Measurements from ENCODE around the gene PRKAR1B.

PRKAR1B gene

GRCh38 chr7:601595-602340 is 125.3 kb downstream of the PRKAR1B start:
- no peak for DNase-seq

GRCh38 chr7:601036-601594 is 126.0 kb downstream of the PRKAR1B start:
- no peak for DNase-seq

GRCh38 chr7:600149-601035 is 126.7 kb downstream of the PRKAR1B start:
- no peak for DNase-seq

DNA sequence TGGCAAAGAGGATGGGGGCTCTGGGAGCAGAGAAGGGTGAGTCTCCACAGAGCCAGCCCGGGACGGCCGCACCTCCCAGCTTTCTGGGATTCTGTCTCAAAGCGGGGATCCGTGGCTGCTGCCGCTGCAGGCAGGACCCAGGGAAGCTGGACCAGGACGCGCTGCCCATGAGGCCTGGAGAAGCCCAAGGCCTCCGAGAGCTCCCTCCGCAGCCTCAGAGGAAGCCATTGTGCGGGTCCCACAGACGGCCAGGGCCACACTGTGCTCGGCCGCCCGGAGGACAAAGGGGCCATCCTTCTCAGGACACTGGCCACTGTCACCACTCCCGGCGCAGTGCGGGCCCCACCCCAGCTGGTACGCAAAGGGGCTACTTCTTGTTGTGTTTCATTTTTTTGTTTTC is 128.2 kb downstream of the PRKAR1B start:
- no peak for DNase-seq

- DNase-seq = no peak
Measured at GRCh38 chr7:597348-598178, 129.5 kb downstream of the PRKAR1B start.

DNA sequence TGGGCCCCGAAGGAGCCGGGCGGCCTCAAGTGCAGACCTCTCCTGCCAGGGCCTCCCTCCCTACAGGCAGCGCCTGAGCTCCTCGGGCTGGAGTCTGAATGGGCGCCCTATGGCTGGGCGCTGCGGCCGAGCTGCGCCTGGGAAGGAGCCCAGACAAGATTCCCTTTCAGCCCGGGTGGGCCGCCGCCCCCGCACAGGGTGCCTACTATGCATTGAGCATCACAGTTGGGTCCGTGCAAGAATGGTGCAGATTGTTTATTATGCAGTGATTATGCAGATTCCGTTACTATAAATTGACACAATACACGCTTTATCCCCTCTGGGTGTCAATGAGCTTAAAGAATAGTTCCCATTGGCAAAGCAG is 130.3 kb downstream of the PRKAR1B start:
- no peak for DNase-seq

GRCh38 chr7:596071-596818 is 130.8 kb downstream of the PRKAR1B start:
- DNase-seq = no peak

GRCh38 chr7:595621-596010 is 131.5 kb downstream of the PRKAR1B start:
- DNase-seq = no peak

- no peak for DNase-seq
Measured at GRCh38 chr7:594920-595620, 132.0 kb downstream of the PRKAR1B start.

GRCh38 chr7:594212-594913 is 132.7 kb downstream of the PRKAR1B start:
- DNase-seq = no peak

DNA sequence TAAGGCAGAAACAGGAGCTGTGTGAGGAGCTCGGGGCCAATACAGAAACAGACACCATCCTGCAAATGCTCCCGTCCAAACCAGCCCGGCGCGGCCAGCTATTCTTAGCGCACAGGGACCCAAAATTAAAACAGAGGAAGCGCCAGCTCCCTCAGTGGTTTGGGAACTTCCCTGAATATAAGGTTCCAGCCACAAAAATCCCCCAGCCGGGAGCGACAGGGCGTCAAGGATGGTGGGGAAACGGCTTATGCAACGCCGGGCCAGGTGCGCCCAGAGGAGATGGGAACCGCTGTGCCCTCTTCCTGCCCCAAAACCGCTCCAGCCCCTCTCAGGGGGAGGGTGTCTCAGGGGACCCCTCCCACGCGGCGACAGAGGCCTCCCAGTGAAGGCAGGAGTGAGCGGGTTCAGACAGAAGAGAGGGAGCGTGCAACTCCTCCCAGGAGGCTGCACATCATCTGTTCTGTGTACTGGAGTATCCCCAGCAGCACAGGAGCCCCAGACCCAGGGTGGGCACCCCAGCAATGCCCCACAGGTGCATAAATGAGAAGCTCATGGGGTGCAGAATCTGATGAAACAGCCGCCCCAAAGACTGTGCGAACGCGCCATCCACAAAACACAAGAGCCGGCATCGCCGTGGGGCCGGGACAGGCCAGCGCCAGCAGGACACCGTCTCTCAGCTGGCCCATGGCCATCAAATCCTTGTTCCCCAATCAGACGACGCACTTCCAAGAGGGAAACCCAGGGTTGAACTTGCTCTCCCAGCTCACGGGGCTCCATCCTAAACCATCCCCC is 133.6 kb downstream of the PRKAR1B start:
- no peak for DNase-seq

GRCh38 chr7:591856-592628 is 135.0 kb downstream of the PRKAR1B start:
- DNase-seq = no peak

- DNase-seq = no peak
Measured at GRCh38 chr7:590731-591551, 136.1 kb downstream of the PRKAR1B start.

DNA sequence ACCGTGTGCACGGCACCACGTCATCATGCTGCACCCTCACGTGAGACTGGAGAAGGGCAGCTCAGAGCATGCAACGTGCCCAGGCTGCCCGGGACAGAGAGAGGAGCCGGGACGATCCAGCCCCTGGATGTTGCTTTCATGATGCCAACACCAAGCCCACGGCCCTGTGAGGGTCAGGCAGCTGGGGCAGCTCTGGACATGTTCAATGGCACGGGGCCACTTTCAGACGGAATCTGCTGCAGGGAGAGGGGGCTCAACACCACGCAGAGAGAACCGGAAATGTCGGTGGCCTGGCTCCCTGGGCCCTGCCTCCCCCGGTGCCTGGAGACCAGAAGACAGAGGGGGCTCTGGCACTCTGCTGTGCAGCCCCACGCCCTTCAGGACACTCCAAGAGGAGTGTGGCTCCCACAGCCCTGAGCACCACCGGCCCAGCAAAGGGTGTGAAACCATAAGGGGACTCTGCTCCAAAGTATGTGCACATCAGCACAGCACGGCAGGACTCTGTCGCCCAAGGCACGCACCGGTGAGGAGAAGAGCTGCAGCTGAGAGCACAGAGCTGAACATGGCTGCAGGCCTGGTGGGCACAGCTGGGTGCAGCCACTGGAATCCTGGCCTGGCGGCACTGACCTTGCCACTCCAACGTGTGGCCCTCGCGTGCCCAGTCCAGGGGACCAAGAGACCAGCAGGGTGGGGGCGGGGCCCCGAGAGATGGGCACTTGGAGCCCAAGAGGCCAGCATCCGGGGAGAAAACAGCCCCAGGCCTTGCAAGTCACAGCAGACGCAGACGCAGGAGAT is 137.1 kb downstream of the PRKAR1B start:
- DNase-seq = no peak

DNA sequence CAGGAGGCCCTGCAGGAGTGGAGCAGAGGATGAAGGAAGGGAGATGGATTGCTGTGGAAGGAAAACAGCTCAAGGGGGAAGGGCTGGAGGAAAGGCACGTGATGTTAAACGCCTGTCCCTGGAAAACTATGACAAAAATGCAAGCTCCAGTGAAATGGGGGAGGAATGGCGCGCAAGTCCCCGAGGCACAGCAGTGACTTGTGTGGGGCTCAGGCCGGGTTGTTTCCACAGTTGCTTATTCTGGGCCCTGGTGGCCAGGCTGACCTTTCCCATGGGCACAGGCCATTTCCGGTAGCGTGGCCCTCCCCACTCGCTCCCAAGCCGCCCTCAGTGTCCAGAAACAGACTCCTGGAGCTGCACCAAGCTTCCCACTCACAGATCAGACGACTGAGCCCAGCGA is 139.3 kb downstream of the PRKAR1B start:
- peak; percentile 73 for DNase-seq

DNA sequence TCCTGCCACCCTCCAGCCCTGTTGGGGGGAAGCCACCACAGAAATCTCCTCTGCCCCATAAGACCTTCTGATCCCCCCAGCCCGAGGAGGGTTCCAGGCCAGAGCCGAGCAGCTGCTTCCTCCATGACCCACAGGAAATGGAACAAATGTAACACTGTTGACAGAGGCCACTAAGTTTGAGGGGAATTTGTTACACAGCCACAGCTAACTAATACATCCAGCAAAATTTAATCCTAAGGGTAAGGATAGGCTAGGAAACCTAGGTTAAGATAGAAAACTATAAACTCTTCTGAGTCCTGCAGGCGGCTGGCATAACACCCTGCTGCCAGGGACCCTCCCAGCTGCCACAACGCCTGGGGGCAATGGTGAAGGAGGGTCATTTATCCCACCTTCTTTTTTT is 140.6 kb downstream of the PRKAR1B start:
- DNase-seq = no peak

DNA sequence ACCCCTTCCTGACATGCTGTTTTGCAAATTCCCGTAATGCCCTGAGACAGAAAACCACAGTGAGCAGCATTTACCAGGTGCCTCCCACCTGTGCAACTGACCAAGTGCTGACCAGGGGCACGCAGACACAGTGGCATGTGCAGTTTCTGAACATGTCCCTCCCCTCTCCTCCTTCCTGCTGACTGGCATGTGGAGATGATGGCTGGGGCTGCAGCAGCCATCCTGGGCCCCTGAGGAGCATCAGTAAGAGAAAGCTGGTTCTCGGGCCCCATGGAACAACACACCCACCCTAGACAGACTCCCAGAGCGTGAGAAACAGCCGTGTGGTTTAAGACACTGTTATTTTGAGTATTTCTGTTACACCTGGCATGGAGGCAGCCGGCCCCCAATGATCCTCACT is 141.2 kb downstream of the PRKAR1B start:
- no peak for DNase-seq

All from fibroblast of skin of back (primary cell).